HCT116 (cell line): ENCODE data around the gene GMPPB. TPM values are rescaled to one million over a fixed set of nuclear protein-coding genes. Genes with fewer than 3 reads are reported as not detected.
"Not testable (repeated sequence)": the region's sequence is repeated elsewhere in the genome, so short reads cannot be mapped to it uniquely, and the experiment has no call there.

ENCODE experiments used
- ATAC-seq: fragments of 200-7000 bp; cut with Tn5 transposase; 2 replicates; pipeline ENCODE4 v1.9.1; 2020; ENCODE audit warnings: mild to moderate bottlenecking, moderate library complexity
- BruUV-seq: library from RNA; stranded (reverse); fragments of 400-500 nt; replicated peaks from 2 replicates; lab custom pipeline; 2021; lab: Mats Ljungman, UMichigan
- CTCF ChIA-PET: fragments of 300-600 bp; sonication (Branson Sonifier 250); formaldehyde crosslinking; loops from one replicate; lab custom pipeline; 2021; ENCODE audit warnings: antibody characterized with exemption; lab: Charles Lee
- POLR2A ChIA-PET: fragments of 300-600, 350-600 bp; sonication (Branson Sonifier 250); formaldehyde crosslinking; loops from one replicate; lab custom pipeline; 2021; ENCODE audit warnings: antibody characterized with exemption; lab: Charles Lee
- RAD21 ChIA-PET, 2 experiments: fragments of 300-600 bp; sonication (Branson Sonifier 250); formaldehyde crosslinking; loops; one replicate each; lab custom pipeline; 2023; ENCODE audit warnings: low total read pairs in 2 of 2; ENCODE audit not compliant: uncharacterized antibody in 2 of 2, unreplicated experiment in 2 of 2, low non-redundant PET in 1 of 2; lab: Charles Lee
- DNase-seq: peaks from one replicate; pipeline ENCODE4 v3.0.0-alpha.2; 2010; ENCODE audit warnings: low read depth, low spot score
- H2AFZ ChIP-seq: fragments of 200-600 bp; shearing (Covaris generic), sonication (generic); 2 replicates; pipeline ENCODE4 v1.6.1; 2017; ENCODE audit warnings: low read depth, mixed run types, mixed read lengths, antibody characterized with exemption, low read length; ENCODE audit not compliant: poor library complexity, severe bottlenecking
- H3K27ac ChIP-seq: 2 replicates; pipeline ENCODE4 v1.5.1; 2012; ENCODE audit warnings: low read depth, low read length
- H3K27me3 ChIP-seq: fragments of 200-600 bp; sonication (generic); 2 replicates; pipeline ENCODE4 v1.6.1; 2016; ENCODE audit warnings: mixed run types, low read length, mixed read lengths; ENCODE audit not compliant: insufficient read depth
- H3K36me3 ChIP-seq, 2 experiments: fragments of 200-500 bp in 1 of 2; fragments of 200-600 bp in 1 of 2; sonication (Bioruptor generic) in 1 of 2; sonication (generic) in 1 of 2; 2 replicates each; pipeline versions ENCODE4 v1.5.1 to v1.6.1; 2014 to 2016; ENCODE audit warnings: low read length in 2 of 2, inconsistent platforms in 1 of 2, mixed read lengths in 1 of 2, mixed run types in 1 of 2; ENCODE audit not compliant: insufficient read depth in 2 of 2, control insufficient read depth in 1 of 2
- H3K4me1 ChIP-seq, 2 experiments: fragments of 200-600 bp in 1 of 2; sonication (generic) in 1 of 2; 2 replicates each; pipeline versions ENCODE4 v1.5.1 to v1.6.1; 2012 to 2017; ENCODE audit warnings: low read length in 2 of 2, inconsistent platforms in 1 of 2, mild to moderate bottlenecking in 1 of 2, mixed read lengths in 1 of 2, mixed run types in 1 of 2, moderate library complexity in 1 of 2; ENCODE audit not compliant: insufficient read depth in 2 of 2, control insufficient read depth in 1 of 2
- H3K4me2 ChIP-seq: fragments of 200-600 bp; sonication (generic); 2 replicates; pipeline ENCODE4 v1.6.1; 2017; ENCODE audit warnings: mixed run types, low read length, mixed read lengths
- H3K4me3 ChIP-seq, 2 experiments: fragments of 200-600 bp in 1 of 2; sonication (generic) in 1 of 2; replicated peaks in 1 of 2; 2 replicates each; pipeline ENCODE4 v1.5.1; 2011 to 2016; ENCODE audit warnings: low read length in 2 of 2, control low read depth in 1 of 2, low read depth in 1 of 2, mild to moderate bottlenecking in 1 of 2, mixed read lengths in 1 of 2, mixed run types in 1 of 2
- H3K79me2 ChIP-seq: fragments of 200-600 bp; sonication (generic); 2 replicates; pipeline ENCODE4 v1.6.1; 2017; ENCODE audit warnings: mild to moderate bottlenecking, mixed run types, low read length, moderate library complexity, mixed read lengths; ENCODE audit not compliant: insufficient read depth
- H3K9ac ChIP-seq: fragments of 200-600 bp; sonication (generic); 2 replicates; pipeline ENCODE4 v1.6.1; 2016; ENCODE audit warnings: low read length, mixed read lengths
- H3K9me2 ChIP-seq: fragments of 200-600 bp; sonication (generic), shearing (Covaris generic); 2 replicates; pipeline ENCODE4 v1.6.1; 2017; ENCODE audit warnings: mixed run types, mild to moderate bottlenecking, moderate library complexity; ENCODE audit not compliant: insufficient read depth
- H3K9me3 ChIP-seq, 2 experiments: fragments of 200-500 bp in 1 of 2; fragments of 200-600 bp in 1 of 2; sonication (Bioruptor generic) in 1 of 2; sonication (generic) in 1 of 2; 2 replicates each; pipeline ENCODE4 v1.6.1; 2014 to 2017; ENCODE audit warnings: low read length in 2 of 2, mixed read lengths in 2 of 2, inconsistent platforms in 1 of 2, low read depth in 1 of 2, mild to moderate bottlenecking in 1 of 2, mixed run types in 1 of 2, moderate library complexity in 1 of 2; ENCODE audit not compliant: control insufficient read depth in 1 of 2, insufficient read depth in 1 of 2
- H4K20me1 ChIP-seq: fragments of 200-600 bp; sonication (generic), shearing (Covaris generic); 2 replicates; pipeline ENCODE4 v1.6.1; 2017; ENCODE audit warnings: mixed run types, mild to moderate bottlenecking, moderate library complexity; ENCODE audit not compliant: insufficient read depth
- intact Hi-C: fragments of 100-400 bp; cut with micrococcal nuclease; formaldehyde crosslinking; loops from 2 replicates; pipeline ENCODE4 v1.10.0; 2022
- total RNA-seq: library from RNA; stranded (reverse); gene quantifications from one replicate; pipeline ENCODE4 v1.2.1, GENCODE V29; 2021; ENCODE audit not compliant: unreplicated experiment

GMPPB gene
- total RNA-seq, 1 experiment from 2014 or later = 24.1 TPM

- CTCF ChIA-PET, H3K27me3 ChIP-seq, DNase-seq, H4K20me1 ChIP-seq, H3K9ac ChIP-seq, H3K4me3 ChIP-seq, H3K9me3 ChIP-seq, POLR2A ChIA-PET, intact Hi-C loops, H2AFZ ChIP-seq, BruUV-seq, ATAC-seq, RAD21 ChIA-PET, H3K27ac ChIP-seq, H3K9me2 ChIP-seq, H3K36me3 ChIP-seq: not testable (repeated sequence)
- H3K79me2 ChIP-seq = peaks cover 17% of the 10 kb centered on the region
- 0 out of 2 replicates have a peak overlapping the region, but pooled peaks have one; percentile 87 for H3K4me2 ChIP-seq
- peaks cover 4 to 14% of the 10 kb centered on the region in 2 experiments; a peak in 3 of 4 replicates for H3K4me1 ChIP-seq
These were observed 32.3 kb downstream of the GMPPB start for GRCh38 chr3:49691481-49691880.

DNA sequence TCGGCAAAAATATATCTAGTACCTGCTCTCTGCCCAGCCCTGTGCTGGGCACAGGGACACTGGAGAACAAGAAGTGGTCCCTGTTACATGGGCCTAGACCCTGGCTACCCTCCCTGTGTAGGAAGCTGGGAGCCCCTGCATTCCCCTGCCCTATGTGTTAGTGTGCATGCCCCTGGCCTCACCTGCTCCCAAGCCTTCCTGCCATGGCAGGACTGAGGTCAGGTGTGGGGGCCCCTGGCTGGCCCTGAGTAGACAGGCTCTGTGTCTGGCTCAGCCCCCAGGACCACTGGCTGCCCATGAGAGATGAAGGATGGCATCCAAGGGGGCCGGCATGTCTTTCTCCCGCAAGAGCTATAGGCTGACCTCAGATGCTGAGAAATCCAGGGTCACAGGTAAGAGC, 32.9 kb downstream of the GMPPB start:
- H3K9ac ChIP-seq, ATAC-seq, H3K36me3 ChIP-seq, POLR2A ChIA-PET, H4K20me1 ChIP-seq, DNase-seq, H3K27me3 ChIP-seq, H3K27ac ChIP-seq, H3K9me3 ChIP-seq, intact Hi-C loops, RAD21 ChIA-PET, H2AFZ ChIP-seq, BruUV-seq, H3K9me2 ChIP-seq, CTCF ChIA-PET: not testable (repeated sequence)
- Histone ChIP-seq H3K4me2 (peak overlapping the region; percentile 87), H3K4me3 (peak overlapping the region; percentile 89 to 97; a peak in 3 of 4 replicates), H3K4me1 (peaks cover 4 to 14% of the 10 kb centered on the region in 2 experiments; a peak in 3 of 4 replicates), H3K79me2 (peaks cover 17% of the 10 kb centered on the region)
